Activated T-cell treated with anti-CD3 and anti-CD28 coated beads, Interleukin-2, amount 50 U/mL, for 24 hours (primary cell): Measurements from ENCODE around the gene TP53BP2.
"Not testable (repeated sequence)": the region's sequence is repeated elsewhere in the genome, so short reads cannot be mapped to it uniquely, and the experiment has no call there.

ENCODE experiments used
- DNase-seq: peaks from one replicate; pipeline ENCODE4 v3.0.0-alpha.2; 2020
- H3K27ac Mint-ChIP-seq: 2 replicates; pipeline ENCODE4 v1.8.0; 2020; ENCODE audit warnings: mild to moderate bottlenecking, mixed read lengths
- H3K27me3 Mint-ChIP-seq: 2 replicates; pipeline ENCODE4 v1.8.0; 2020; ENCODE audit warnings: mixed read lengths
- H3K36me3 Mint-ChIP-seq: 2 replicates; pipeline ENCODE4 v1.8.0; 2020; ENCODE audit warnings: low read depth, mixed read lengths
- H3K4me1 Mint-ChIP-seq: 2 replicates; pipeline ENCODE4 v1.8.0; 2020; ENCODE audit warnings: low read depth, mixed read lengths
- H3K4me3 Mint-ChIP-seq: 2 replicates; pipeline ENCODE4 v1.8.0; 2020; ENCODE audit warnings: mild to moderate bottlenecking, moderate library complexity, mixed read lengths
- H3K9me3 Mint-ChIP-seq: 2 replicates; pipeline ENCODE4 v1.8.0; 2020; ENCODE audit warnings: mixed read lengths

Gene TP53BP2

GRCh38 chr1:223827193-223827663 is 18.5 kb downstream of the TP53BP2 start:
- DNase-seq = no peak
- Mint-ChIP-seq H3K4me3 (no peak overlapping the region), H3K9me3 (no peaks in the 10 kb centered on the region), H3K27ac (peak overlapping the region; percentile 71), H3K36me3 (peaks cover 20% of the 10 kb centered on the region), H3K4me1 (peaks cover 74% of the 10 kb centered on the region), H3K27me3 (no peaks in the 10 kb centered on the region)

GRCh38 chr1:223825767-223826748 is 19.7 kb downstream of the TP53BP2 start:
- Mint-ChIP-seq H3K9me3 (no peaks in the 10 kb centered on the region), H3K4me3 (no peak overlapping the region), H3K36me3 (peaks cover 26% of the 10 kb centered on the region), H3K4me1 (peaks cover 75% of the 10 kb centered on the region), H3K27me3 (no peaks in the 10 kb centered on the region), H3K27ac (peak overlapping the region; percentile 47)
- DNase-seq = no peak

GRCh38 chr1:223824712-223825111 is 21.0 kb downstream of the TP53BP2 start:
- H3K36me3 Mint-ChIP-seq = peaks cover 37% of the 10 kb centered on the region
- peaks cover 67% of the 10 kb centered on the region for H3K4me1 Mint-ChIP-seq
- H3K27ac Mint-ChIP-seq = peak overlapping the region; percentile 20
- no peak overlapping the region for H3K4me3 Mint-ChIP-seq
- no peaks in the 10 kb centered on the region for H3K9me3 Mint-ChIP-seq
- no peak for DNase-seq
- H3K27me3 Mint-ChIP-seq = no peaks in the 10 kb centered on the region

- no peak for DNase-seq
- Mint-ChIP-seq H3K4me3 (no peak overlapping the region), H3K9me3 (no peaks in the 10 kb centered on the region), H3K4me1 (peaks cover 64% of the 10 kb centered on the region), H3K36me3 (peaks cover 38% of the 10 kb centered on the region), H3K27me3 (no peaks in the 10 kb centered on the region), H3K27ac (no peak overlapping the region)
Observed at GRCh38 chr1:223824287-223824686, 21.5 kb downstream of the TP53BP2 start.

- H3K36me3 Mint-ChIP-seq = peaks cover 40% of the 10 kb centered on the region
- no peak overlapping the region for H3K4me3 Mint-ChIP-seq
- no peaks in the 10 kb centered on the region for H3K27me3 Mint-ChIP-seq
- DNase-seq = no peak
- H3K27ac Mint-ChIP-seq = no peak overlapping the region
- H3K4me1 Mint-ChIP-seq = peaks cover 43% of the 10 kb centered on the region
- no peaks in the 10 kb centered on the region for H3K9me3 Mint-ChIP-seq
Observed at GRCh38 chr1:223820971-223821370, 24.8 kb downstream of the TP53BP2 start.

GRCh38 chr1:223820515-223820858 is 25.3 kb downstream of the TP53BP2 start:
- Mint-ChIP-seq H3K27ac (peak overlapping the region; percentile 23), H3K4me3 (no peak overlapping the region), H3K9me3 (no peaks in the 10 kb centered on the region), H3K4me1 (peaks cover 42% of the 10 kb centered on the region), H3K36me3 (peaks cover 42% of the 10 kb centered on the region), H3K27me3 (no peaks in the 10 kb centered on the region)
- no peak for DNase-seq

GRCh38 chr1:223819730-223820514 is 25.8 kb downstream of the TP53BP2 start:
- Mint-ChIP-seq H3K4me3 (no peak overlapping the region), H3K27me3 (no peaks in the 10 kb centered on the region), H3K27ac (no peak overlapping the region), H3K36me3 (peaks cover 44% of the 10 kb centered on the region), H3K4me1 (peaks cover 42% of the 10 kb centered on the region), H3K9me3 (no peaks in the 10 kb centered on the region)
- no peak for DNase-seq

- H3K27ac Mint-ChIP-seq, H3K9me3 Mint-ChIP-seq, DNase-seq, H3K4me3 Mint-ChIP-seq, H3K27me3 Mint-ChIP-seq: not testable (repeated sequence)
- Mint-ChIP-seq H3K36me3 (peaks cover 69% of the 10 kb centered on the region), H3K4me1 (peaks cover 34% of the 10 kb centered on the region)
Observed at GRCh38 chr1:223817265-223817664, 28.5 kb downstream of the TP53BP2 start.

GRCh38 chr1:223815865-223816264 is 29.9 kb downstream of the TP53BP2 start:
- H3K4me1 Mint-ChIP-seq = peaks cover 36% of the 10 kb centered on the region
- no peaks in the 10 kb centered on the region for H3K27me3 Mint-ChIP-seq
- no peak overlapping the region for H3K27ac Mint-ChIP-seq
- H3K36me3 Mint-ChIP-seq = peaks cover 73% of the 10 kb centered on the region
- no peak overlapping the region for H3K4me3 Mint-ChIP-seq
- no peaks in the 10 kb centered on the region for H3K9me3 Mint-ChIP-seq
- DNase-seq = no peak

GRCh38 chr1:223815020-223815853 is 30.5 kb downstream of the TP53BP2 start:
- Mint-ChIP-seq H3K36me3 (peaks cover 73% of the 10 kb centered on the region), H3K27me3 (no peaks in the 10 kb centered on the region), H3K4me3 (no peak overlapping the region), H3K4me1 (peaks cover 41% of the 10 kb centered on the region), H3K27ac (peak overlapping the region; percentile 48), H3K9me3 (no peaks in the 10 kb centered on the region)
- no peak for DNase-seq

- Mint-ChIP-seq H3K9me3 (no peaks in the 10 kb centered on the region), H3K27me3 (no peaks in the 10 kb centered on the region), H3K4me3 (no peak overlapping the region), H3K36me3 (peaks cover 68% of the 10 kb centered on the region), H3K4me1 (peaks cover 39% of the 10 kb centered on the region), H3K27ac (peak overlapping the region; percentile 56)
- DNase-seq = no peak
Observed at GRCh38 chr1:223813645-223814044, 32.1 kb downstream of the TP53BP2 start.

- DNase-seq = no peak
- Mint-ChIP-seq H3K4me3 (no peak overlapping the region), H3K27ac (no peak overlapping the region), H3K4me1 (peaks cover 38% of the 10 kb centered on the region), H3K9me3 (no peaks in the 10 kb centered on the region), H3K27me3 (no peaks in the 10 kb centered on the region), H3K36me3 (peaks cover 80% of the 10 kb centered on the region)
Observed at GRCh38 chr1:223811634-223812101, 34.1 kb downstream of the TP53BP2 start.

GRCh38 chr1:223810586-223810985 is 35.2 kb downstream of the TP53BP2 start:
- no peak overlapping the region for H3K4me3 Mint-ChIP-seq
- DNase-seq = no peak
- no peaks in the 10 kb centered on the region for H3K27me3 Mint-ChIP-seq
- H3K9me3 Mint-ChIP-seq = no peaks in the 10 kb centered on the region
- peaks cover 84% of the 10 kb centered on the region for H3K36me3 Mint-ChIP-seq
- peaks cover 32% of the 10 kb centered on the region for H3K4me1 Mint-ChIP-seq
- no peak overlapping the region for H3K27ac Mint-ChIP-seq

- H3K4me3 Mint-ChIP-seq, DNase-seq, H3K9me3 Mint-ChIP-seq, H3K27ac Mint-ChIP-seq, H3K27me3 Mint-ChIP-seq: not testable (repeated sequence)
- H3K36me3 Mint-ChIP-seq = peaks cover 85% of the 10 kb centered on the region
- H3K4me1 Mint-ChIP-seq = peaks cover 25% of the 10 kb centered on the region
Observed at GRCh38 chr1:223809905-223810304, 35.8 kb downstream of the TP53BP2 start.
